ENCODE measurements around the gene IGF2BP2. TPM values are rescaled to one million over a fixed set of nuclear protein-coding genes. Genes with fewer than 3 reads are reported as not detected.
A peak's percentile ranks its signal among the peaks of the same experiment; 100 is the strongest.

Gene IGF2BP2
- 10 to 100 TPM; 15.6 to 92.6 TPM for total RNA-seq
- 1 to 10 TPM; 7.8 to 8.1 TPM for polyA plus RNA-seq
- long read RNA-seq, donor 1, partial matches to known transcripts, result 0 of 3 reads
- long read RNA-seq, donor 1, other reads (novel, unspliced or antisense), result 0 of 3 reads
- long read RNA-seq, donor 2, partial matches to known transcripts, result 0 of 3 reads
- long read RNA-seq, donor 2, other reads (novel, unspliced or antisense), result 0 of 3 reads
- long read RNA-seq, donor 3, partial matches to known transcripts, result 0 of 4 reads
- long read RNA-seq, donor 3, other reads (novel, unspliced or antisense), result 0 of 4 reads
- long read RNA-seq, donor 4, partial matches to known transcripts, result 0 of 1 reads
- long read RNA-seq, donor 4, other reads (novel, unspliced or antisense), result 0 of 1 reads
- long read RNA-seq, donor 5, partial matches to known transcripts, result 7 of 16 reads
- long read RNA-seq, donor 5, other reads (novel, unspliced or antisense), result 0 of 16 reads

GRCh38 chr3:185825006-185825638 is at the start of gene IGF2BP2:
TSS of gene IGF2BP2 (minus strand) at chr3:185825042. CDS start at chr3:185824960, 82 bp downstream.
- peak within 1 kb of the TSS; percentile 76 to 86 for H3K9ac ChIP-seq (ENCODE audit: insufficient read depth in 1 of 2, low read length in 2 of 2)
- no peaks in the 10 kb centered on the region for H3K9me3 ChIP-seq (ENCODE audit: control insufficient read depth in 4 of 4, insufficient read depth in 3 of 4, low read length in 3 of 4)
- peak within 1 kb of the TSS; percentile 75 to 83 for H3K27ac ChIP-seq (ENCODE audit: low read depth in 1 of 2, low read length in 1 of 2)
- H3K4me1 ChIP-seq (ENCODE audit: control insufficient read depth in 5 of 5, insufficient read depth in 5 of 5, low read length in 5 of 5), result peaks cover 0 to 30% (median 6%) of the 10 kb centered on the region in 5 donors
- no peak for TF ChIP-seq CTCF (IDR thresholded peaks at IDR 0.05; ENCODE audit: control extremely low read depth, extremely low read depth)
- peak within 1 kb of the TSS; percentile 64 for H3K4me3 ChIP-seq
- WGBS, 2 donors, result 0 to 1% methylated on average over 53 to 94 of the region's 96 CpGs
- peak; percentile 90 to 94 (median 92) for DNase-seq
- no peaks in the 10 kb centered on the region for H3K36me3 ChIP-seq (ENCODE audit: control insufficient read depth in 4 of 4, insufficient read depth in 4 of 4, low read length in 4 of 4)
- peak; percentile 74 for ATAC-seq (ENCODE audit: insufficient read depth, low FRiP score)
- no peaks in the 10 kb centered on the region for H3K27me3 ChIP-seq (ENCODE audit: control insufficient read depth in 3 of 3, insufficient read depth in 3 of 3, low read length in 2 of 3)

- no peak for ATAC-seq (ENCODE audit: insufficient read depth, low FRiP score)
- no peak for DNase-seq
- 62 to 70% methylated on average over 9 of the region's 9 CpGs for WGBS, 2 donors
- Histone ChIP-seq H3K9ac (ENCODE audit: insufficient read depth in 1 of 2, low read length in 2 of 2) (no peak overlapping the region), H3K9me3 (ENCODE audit: control insufficient read depth in 4 of 4, insufficient read depth in 3 of 4, low read length in 3 of 4) (no peaks in the 10 kb centered on the region), H3K4me1 (ENCODE audit: control insufficient read depth in 5 of 5, insufficient read depth in 5 of 5, low read length in 5 of 5) (no peaks in the 10 kb centered on the region), H3K27me3 (ENCODE audit: control insufficient read depth in 3 of 3, insufficient read depth in 3 of 3, low read length in 2 of 3) (no peaks in the 10 kb centered on the region), H3K36me3 (ENCODE audit: control insufficient read depth in 4 of 4, insufficient read depth in 4 of 4, low read length in 4 of 4) (no peaks in the 10 kb centered on the region), H3K27ac (ENCODE audit: low read depth in 1 of 2, low read length in 1 of 2) (no peak overlapping the region), H3K4me3 (no peak overlapping the region)
- no peak for TF ChIP-seq CTCF (IDR thresholded peaks at IDR 0.05; ENCODE audit: control extremely low read depth, extremely low read depth)
These were observed 49.3 kb upstream of the IGF2BP2 start for GRCh38 chr3:185874119-185874518.

- TF ChIP-seq CTCF (IDR thresholded peaks at IDR 0.05; ENCODE audit: control extremely low read depth, extremely low read depth), result no peak
- Histone ChIP-seq H3K4me3 (no peak overlapping the region), H3K27ac (ENCODE audit: low read depth in 1 of 2, low read length in 1 of 2) (no peak overlapping the region), H3K27me3 (ENCODE audit: control insufficient read depth in 3 of 3, insufficient read depth in 3 of 3, low read length in 2 of 3) (no peaks in the 10 kb centered on the region), H3K9ac (ENCODE audit: insufficient read depth in 1 of 2, low read length in 2 of 2) (no peak overlapping the region), H3K4me1 (ENCODE audit: control insufficient read depth in 5 of 5, insufficient read depth in 5 of 5, low read length in 5 of 5) (no peaks in the 10 kb centered on the region), H3K9me3 (ENCODE audit: control insufficient read depth in 4 of 4, insufficient read depth in 3 of 4, low read length in 3 of 4) (no peaks in the 10 kb centered on the region), H3K36me3 (ENCODE audit: control insufficient read depth in 4 of 4, insufficient read depth in 4 of 4, low read length in 4 of 4) (no peaks in the 10 kb centered on the region)
- WGBS, 2 donors, result 95 to 100% methylated on average over 2 of the region's 2 CpGs
- ATAC-seq (ENCODE audit: insufficient read depth, low FRiP score) (no peak), DNase-seq (no peak)
These were observed 42.8 kb upstream of the IGF2BP2 start for GRCh38 chr3:185867650-185868049.
